ENCODE measurements around the gene BCAR1. TPM values are rescaled to one million over a fixed set of nuclear protein-coding genes. Genes with fewer than 3 reads are reported as not detected.

The BCAR1 gene
- total and polyA plus RNA-seq, 9 donors = 2.4 to 90.2 (median 46.6) TPM

DNA sequence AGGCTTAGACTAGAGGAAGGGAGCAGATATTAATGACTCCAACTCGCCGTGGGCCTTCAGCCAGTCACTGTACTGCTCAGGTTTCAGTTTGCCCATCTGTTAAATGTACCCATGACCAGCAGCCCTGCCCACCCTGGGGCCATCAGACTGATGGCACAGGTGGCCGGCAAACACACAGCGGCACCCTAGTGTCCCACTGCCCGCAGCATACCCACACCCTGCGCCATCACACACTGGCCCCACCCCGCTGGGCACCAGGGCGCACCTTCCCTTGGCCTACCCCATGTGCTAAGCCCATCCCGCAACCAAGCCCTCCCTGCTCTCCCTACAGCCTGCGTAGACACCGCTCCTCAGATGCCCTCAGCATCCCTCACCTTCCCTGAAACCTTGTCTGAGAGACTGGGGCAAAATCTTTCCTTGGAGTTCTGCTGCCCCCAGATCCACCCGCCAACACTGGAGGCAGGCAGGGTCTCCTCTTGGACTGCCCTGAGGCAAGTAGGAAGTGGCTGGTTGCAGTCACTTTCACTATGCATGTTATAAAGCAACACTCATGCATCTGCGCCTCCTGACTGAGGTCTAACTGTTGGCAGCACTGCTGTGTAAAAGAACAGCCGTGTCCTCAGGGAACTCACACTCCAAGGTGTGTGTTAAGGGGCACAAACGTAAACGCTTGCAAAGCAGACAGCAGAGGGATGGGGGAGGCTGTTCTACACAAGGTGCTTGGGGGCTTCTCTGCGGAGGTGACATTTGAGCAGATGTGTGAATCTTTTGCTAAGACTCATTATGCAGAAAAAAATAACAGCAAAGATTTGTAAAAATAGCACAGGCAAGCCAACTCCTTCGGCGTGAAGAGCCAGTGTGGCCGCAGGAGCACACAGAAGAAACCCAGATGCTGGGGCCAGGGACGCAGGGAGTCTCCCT is 6.7 kb upstream of the BCAR1 start:
- no peak overlapping the region for H3K4me3 ChIP-seq
- no peak overlapping the region for H3K27ac ChIP-seq
- TF ChIP-seq EP300 (IDR thresholded peaks at IDR 0.05) (no peak), POLR2A (IDR thresholded peaks at IDR 0.05) (no peak)
- TF ChIP-seq, protein P1, sequence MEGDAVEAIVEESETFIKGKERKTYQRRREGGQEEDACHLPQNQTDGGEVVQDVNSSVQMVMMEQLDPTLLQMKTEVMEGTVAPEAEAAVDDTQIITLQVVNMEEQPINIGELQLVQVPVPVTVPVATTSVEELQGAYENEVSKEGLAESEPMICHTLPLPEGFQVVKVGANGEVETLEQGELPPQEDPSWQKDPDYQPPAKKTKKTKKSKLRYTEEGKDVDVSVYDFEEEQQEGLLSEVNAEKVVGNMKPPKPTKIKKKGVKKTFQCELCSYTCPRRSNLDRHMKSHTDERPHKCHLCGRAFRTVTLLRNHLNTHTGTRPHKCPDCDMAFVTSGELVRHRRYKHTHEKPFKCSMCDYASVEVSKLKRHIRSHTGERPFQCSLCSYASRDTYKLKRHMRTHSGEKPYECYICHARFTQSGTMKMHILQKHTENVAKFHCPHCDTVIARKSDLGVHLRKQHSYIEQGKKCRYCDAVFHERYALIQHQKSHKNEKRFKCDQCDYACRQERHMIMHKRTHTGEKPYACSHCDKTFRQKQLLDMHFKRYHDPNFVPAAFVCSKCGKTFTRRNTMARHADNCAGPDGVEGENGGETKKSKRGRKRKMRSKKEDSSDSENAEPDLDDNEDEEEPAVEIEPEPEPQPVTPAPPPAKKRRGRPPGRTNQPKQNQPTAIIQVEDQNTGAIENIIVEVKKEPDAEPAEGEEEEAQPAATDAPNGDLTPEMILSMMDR (IDR thresholded peaks at IDR 0.05) = no peak
- 73 to 78% (median 75%) methylated on average over 21 of the region's 21 CpGs for WGBS, 3 donors
- no peaks in the 10 kb centered on the region for H3K27me3 ChIP-seq
- H3K36me3 ChIP-seq = no peaks in the 10 kb centered on the region
- peaks cover 52% of the 10 kb centered on the region for H3K4me1 ChIP-seq (ENCODE audit: insufficient read depth)
- no peak for DNase-seq
- intact Hi-C loops (cut with DNase I) = no loop called here
- H3K9me3 ChIP-seq = no peaks in the 10 kb centered on the region

DNA sequence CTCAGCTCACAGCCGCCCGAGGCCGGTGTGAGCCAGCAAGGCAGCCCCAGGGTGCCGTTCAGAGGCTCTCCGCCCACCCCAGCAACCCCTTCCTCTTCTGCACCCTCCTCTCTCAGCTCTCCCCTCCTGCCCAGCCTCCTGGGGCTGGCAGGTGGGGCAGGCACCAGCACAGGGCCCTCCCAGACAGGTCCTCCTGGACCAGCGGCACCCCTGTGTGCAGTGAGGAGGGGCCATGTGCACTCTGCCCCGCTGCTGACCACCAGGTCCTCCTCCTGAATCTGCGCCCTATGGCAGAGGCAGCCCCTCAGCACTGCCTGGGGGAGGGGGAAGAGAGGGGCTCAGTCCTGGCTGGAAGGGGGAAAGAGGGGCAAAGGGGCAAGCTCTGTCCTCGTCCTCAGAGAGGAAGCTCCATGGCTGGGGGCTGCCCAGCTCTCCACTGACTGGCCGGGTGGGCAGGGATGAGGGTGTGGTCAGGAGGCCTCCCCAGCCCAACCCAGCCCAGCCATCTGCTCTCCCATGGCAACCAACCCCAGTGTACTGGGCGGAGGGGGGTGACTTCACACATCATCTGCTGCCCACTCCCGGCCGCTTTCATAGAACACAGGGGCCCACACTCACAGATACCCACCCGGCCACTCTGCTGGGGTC is 5.4 kb upstream of the BCAR1 start:
- Histone ChIP-seq H3K4me1 (ENCODE audit: insufficient read depth) (peaks cover 47% of the 10 kb centered on the region), H3K36me3 (no peaks in the 10 kb centered on the region), H3K27me3 (no peaks in the 10 kb centered on the region), H3K4me3 (no peak overlapping the region), H3K9me3 (no peaks in the 10 kb centered on the region), H3K27ac (peak overlapping the region; percentile 4 to 29)
- intact Hi-C loops (cut with DNase I) = no loop called here
- TF ChIP-seq, protein P1 (IDR thresholded peaks at IDR 0.05) = no peak
- TF ChIP-seq POLR2A (IDR thresholded peaks at IDR 0.05) (no peak), EP300 (IDR thresholded peaks at IDR 0.05) (no peak)
- DNase-seq = peak in 4 of 5 donors; percentile 21 to 59 (median 48)
- WGBS, 3 donors = 33 to 44% (median 44%) methylated on average over 14 of the region's 14 CpGs

DNA sequence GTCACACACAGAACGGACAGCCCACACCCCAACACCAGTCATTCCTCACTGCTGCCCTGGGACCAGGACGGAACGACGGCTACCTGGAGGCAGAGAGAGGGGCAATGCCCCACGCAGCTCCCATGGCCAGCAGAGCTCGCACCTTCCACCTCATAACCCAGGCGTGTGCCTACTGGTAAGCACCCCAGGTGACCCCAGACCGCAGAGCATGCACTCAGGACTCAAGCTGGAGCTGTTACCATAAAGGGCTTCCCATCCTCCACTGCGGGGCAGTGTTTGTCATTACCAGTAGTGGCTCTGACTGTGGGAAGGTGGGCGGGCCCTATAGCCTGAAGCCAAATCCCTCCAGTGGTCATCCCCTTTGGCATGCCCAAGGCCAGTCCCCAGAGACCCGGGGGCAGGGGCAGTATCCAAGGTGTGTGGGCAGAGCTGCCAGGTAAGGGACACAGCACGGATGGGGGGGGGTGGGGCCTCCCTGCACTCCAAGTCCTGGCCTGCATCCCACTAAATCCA is 4.7 kb upstream of the BCAR1 start:
- peak in 3 of 5 donors; percentile 13 to 46 (median 46) for DNase-seq
- no peak for TF ChIP-seq EP300 (IDR thresholded peaks at IDR 0.05)
- TF ChIP-seq, protein P1 (IDR thresholded peaks at IDR 0.05) = no peak
- TF ChIP-seq POLR2A (IDR thresholded peaks at IDR 0.05) = no peak
- no peak overlapping the region for H3K4me3 ChIP-seq
- WGBS, 3 donors = 69 to 75% (median 71%) methylated on average over 12 of the region's 12 CpGs
- no peaks in the 10 kb centered on the region for H3K36me3 ChIP-seq
- no peaks in the 10 kb centered on the region for H3K9me3 ChIP-seq
- H3K27me3 ChIP-seq = no peaks in the 10 kb centered on the region
- intact Hi-C loops (cut with DNase I) = no loop called here
- H3K27ac ChIP-seq = peak overlapping the region; percentile 4 to 29
- peaks cover 42% of the 10 kb centered on the region for H3K4me1 ChIP-seq (ENCODE audit: insufficient read depth)

GRCh38 chr16:75254359-75254837 is 3.0 kb upstream of the BCAR1 start:
- no peaks in the 10 kb centered on the region for H3K9me3 ChIP-seq
- intact Hi-C loops (cut with DNase I) = no loop called here
- DNase-seq = no peak
- peaks cover 44% of the 10 kb centered on the region for H3K4me1 ChIP-seq (ENCODE audit: insufficient read depth)
- no peak for TF ChIP-seq EP300 (IDR thresholded peaks at IDR 0.05)
- TF ChIP-seq POLR2A (IDR thresholded peaks at IDR 0.05) = no peak
- TF ChIP-seq, protein P1 (IDR thresholded peaks at IDR 0.05) = no peak
- WGBS, 3 donors = 59 to 69% (median 62%) methylated on average over 5 of the region's 5 CpGs
- no peak overlapping the region for H3K27ac ChIP-seq
- no peaks in the 10 kb centered on the region for H3K27me3 ChIP-seq
- H3K36me3 ChIP-seq = no peaks in the 10 kb centered on the region
- no peak overlapping the region for H3K4me3 ChIP-seq
